Transverse colon (tissue), 4 donors: Measurements from ENCODE around the gene CAVIN1. TPM values are rescaled to one million over a fixed set of nuclear protein-coding genes. Genes with fewer than 3 reads are reported as not detected.

Experiments
- DNase-seq: peaks from one replicate; pipeline ENCODE4 v3.0.0-alpha.2; 2019
- H3K27ac ChIP-seq, 4 donors: fragments of 200-600 bp; sonication (generic); 2 replicates each; pipeline ENCODE4 v1.5.1; 2016 to 2018; ENCODE audit warnings: inconsistent platforms in 4 of 4
- H3K27me3 ChIP-seq: fragments of 200-600 bp; sonication (generic); 2 replicates; pipeline ENCODE4 v1.5.1; 2017; ENCODE audit warnings: inconsistent platforms
- H3K36me3 ChIP-seq, 4 donors: fragments of 200-600 bp; sonication (generic); 2 replicates each; pipeline ENCODE4 v1.5.1; 2017 to 2019; ENCODE audit warnings: inconsistent platforms in 4 of 4
- H3K4me1 ChIP-seq, 4 donors: fragments of 200-600 bp; sonication (generic); 2 replicates each; pipeline ENCODE4 v1.5.1; 2017 to 2020; ENCODE audit warnings: inconsistent platforms in 4 of 4
- H3K4me3 ChIP-seq, 4 donors: fragments of 200-600 bp; sonication (generic); 1 replicate in 1 of 4; 2 replicates in 3 of 4; pipeline versions ENCODE4 v1.5.1 to v1.6.1; 2017 to 2019; ENCODE audit warnings: inconsistent platforms in 4 of 4
- H3K9me3 ChIP-seq, 2 donors: fragments of 200-600 bp; sonication (generic); 2 replicates each; pipeline ENCODE4 v1.5.1; 2017 to 2019; ENCODE audit warnings: inconsistent platforms in 2 of 2
- CTCF ChIP-seq, 5 experiments: fragments of 200-600 bp in 3 of 5; fragments of 450-650 bp in 2 of 5; sonication (generic) in 3 of 5; IDR thresholded peaks; 1 replicate in 2 of 5; 2 replicates in 3 of 5; pipeline ENCODE4 v1.5.1; 2016 to 2017; ENCODE audit warnings: antibody characterized with exemption in 5 of 5, inconsistent platforms in 3 of 5, mild to moderate bottlenecking in 2 of 5, moderate library complexity in 1 of 5
- EP300 ChIP-seq: sonication (generic); formaldehyde crosslinking; IDR thresholded peaks from one replicate; pipeline ENCODE4 v1.6.1; 2017; ENCODE audit warnings: antibody characterized with exemption, low read depth
- POLR2A ChIP-seq: fragments of 450-650 bp; IDR thresholded peaks from one replicate; pipeline ENCODE4 v1.6.1; 2016; ENCODE audit warnings: antibody characterized with exemption, mild to moderate bottlenecking, moderate library complexity
- POLR2AphosphoS5 ChIP-seq, 3 donors: sonication (generic); formaldehyde crosslinking; IDR thresholded peaks; one replicate each; pipeline ENCODE4 v1.6.1; 2016; ENCODE audit warnings: antibody characterized with exemption in 3 of 3
- WGBS, 2 donors: methylation state at CpG; one replicate each; pipeline ENCODE4 v1.1.5; 2018; ENCODE audit warnings: low coverage in 1 of 2; 5-methylcytosine and 5-hydroxymethylcytosine counted together
- in situ Hi-C, 4 donors: fragments of 200-750 bp; cut with MboI; loops; one replicate each; pipeline versions ENCODE4 v1.15.0 to v1.15.1; 2017; ENCODE audit warnings: low sequenced_read_pairs in 3 of 4, low pct_ligation_motif_present in 1 of 4, low pct_unique_long_range_greater_than_20kb in 1 of 4
- intact Hi-C: fragments of 100-400 bp; cut with DNase I; formaldehyde crosslinking; loops from one replicate; pipeline ENCODE4 v1.15.1; 2023; ENCODE audit warnings: low total_unique reads
- total RNA-seq, 4 donors: library from RNA; depleted of rRNA; stranded (reverse); fragments of >200 nt; gene quantifications; one replicate each; pipeline ENCODE4 v1.1.0, GENCODE V29; 2016

Gene CAVIN1
- total RNA-seq, 4 donors from 2014 or later = 53.7 to 135 (median 69.2) TPM

- TF ChIP-seq EP300 = no peak
- TF ChIP-seq POLR2A = no peak
- TF ChIP-seq CTCF (IDR thresholded peaks at IDR 0.05) = no peak
- no peak for TF ChIP-seq POLR2AphosphoS5 (IDR thresholded peaks at IDR 0.05)
- intact Hi-C loops (no loop called here), in situ Hi-C loops (no loop called here)
- DNase-seq = no peak
- no peak overlapping the region for H3K4me3 ChIP-seq
- H3K9me3 ChIP-seq = no peaks in the 10 kb centered on the region
- peaks cover 18 to 72% (median 39%) of the 10 kb centered on the region in 4 donors for H3K4me1 ChIP-seq
- H3K36me3 ChIP-seq = no peaks in the 10 kb centered on the region
- H3K27ac ChIP-seq = no peak overlapping the region
- 83 to 84% methylated on average over 3 of the region's 3 CpGs for WGBS, 2 donors
- no peaks in the 10 kb centered on the region for H3K27me3 ChIP-seq
These were observed 42.1 kb downstream of the CAVIN1 start for GRCh38 chr17:42380935-42381334.

DNA sequence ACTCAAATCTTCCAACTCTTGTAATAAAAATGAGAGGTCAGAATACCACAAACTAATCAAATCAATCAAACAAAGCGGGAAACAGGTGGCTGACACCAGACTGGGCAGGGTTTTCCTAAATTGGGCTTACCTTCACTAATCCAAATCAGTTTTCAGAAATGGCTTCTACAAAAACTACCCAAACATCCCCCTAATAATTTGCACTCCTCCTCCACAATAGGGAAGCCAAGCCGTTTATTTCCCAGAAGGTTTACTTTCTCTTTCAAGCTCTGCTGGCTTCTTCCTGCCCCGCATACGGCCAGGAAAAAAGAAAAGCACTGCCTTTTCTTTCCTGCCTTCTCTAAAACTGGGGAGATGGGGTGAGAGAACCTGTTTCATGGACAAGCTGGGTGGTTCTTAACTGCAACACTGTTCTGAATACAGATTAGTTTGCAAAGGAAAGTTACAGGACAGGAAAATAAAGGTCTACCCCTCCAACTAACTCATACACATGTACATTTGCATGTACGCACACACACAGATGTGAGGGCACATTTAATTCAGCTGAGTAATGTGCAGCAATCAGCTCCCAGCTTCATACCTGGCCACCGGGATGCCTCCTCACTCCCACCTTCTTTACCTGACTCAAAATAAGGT lies 44.0 kb downstream of the CAVIN1 start:
- no peaks in the 10 kb centered on the region for H3K9me3 ChIP-seq
- WGBS, 2 donors = 3 to 10% methylated on average over 4 to 6 of the region's 6 CpGs
- peaks cover 17 to 67% (median 35%) of the 10 kb centered on the region in 4 donors for H3K4me1 ChIP-seq
- no peaks in the 10 kb centered on the region for H3K27me3 ChIP-seq
- TF ChIP-seq POLR2A (no peak), POLR2AphosphoS5 (IDR thresholded peaks at IDR 0.05) (peak in 1 of 3 donors; percentile 19)
- in situ Hi-C loops = no loop called here
- peak overlapping the region in 3 of 4 donors; percentile 18 to 42 (median 23) for H3K4me3 ChIP-seq
- H3K36me3 ChIP-seq = no peaks in the 10 kb centered on the region
- peak; percentile 29 for DNase-seq
- H3K27ac ChIP-seq = peak overlapping the region; percentile 75 to 87 (median 84)
- intact Hi-C loops = no loop called here

DNA sequence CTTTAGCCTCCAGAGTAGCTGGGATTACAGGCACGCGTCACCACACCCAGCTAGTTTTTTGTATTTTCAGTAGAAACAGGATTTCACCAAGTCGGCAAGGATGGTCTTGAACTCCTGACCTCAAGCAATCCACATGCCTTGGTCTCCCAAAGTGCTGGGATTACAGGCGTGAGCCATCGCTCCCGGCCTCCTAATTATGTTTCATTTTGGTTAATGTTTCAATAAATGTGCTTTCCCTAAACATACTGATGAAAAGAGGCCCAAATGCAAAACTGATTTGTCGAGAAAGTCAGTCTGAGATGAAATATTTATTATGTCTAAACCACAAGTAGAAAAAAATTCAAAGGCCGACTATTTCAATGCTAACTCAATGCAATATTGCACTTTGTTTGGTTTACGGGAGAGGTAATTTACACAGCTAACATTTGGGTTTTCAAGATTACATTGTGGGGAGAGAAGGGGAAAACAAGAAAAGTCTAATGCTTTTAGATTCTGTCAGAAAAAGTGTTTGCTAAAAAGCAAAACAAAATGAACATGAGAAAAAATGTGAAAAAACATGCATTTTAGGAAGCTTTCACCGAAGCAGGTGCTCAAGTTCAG lies 44.6 kb downstream of the CAVIN1 start:
- H3K27ac ChIP-seq = peak overlapping the region; percentile 75 to 87 (median 84)
- no peak for DNase-seq
- TF ChIP-seq POLR2A = no peak
- no peak for TF ChIP-seq EP300
- TF ChIP-seq POLR2AphosphoS5 (IDR thresholded peaks at IDR 0.05) = no peak
- TF ChIP-seq CTCF (IDR thresholded peaks at IDR 0.05) = no peak
- peaks cover 17 to 68% (median 35%) of the 10 kb centered on the region in 4 donors for H3K4me1 ChIP-seq
- H3K9me3 ChIP-seq = no peaks in the 10 kb centered on the region
- H3K36me3 ChIP-seq = no peaks in the 10 kb centered on the region
- intact Hi-C loops (no loop called here), in situ Hi-C loops (no loop called here)
- peak overlapping the region in 3 of 4 donors; percentile 18 to 42 (median 23) for H3K4me3 ChIP-seq
- H3K27me3 ChIP-seq = no peaks in the 10 kb centered on the region
- WGBS, 2 donors = 12 to 16% methylated on average over 8 to 10 of the region's 10 CpGs

DNA sequence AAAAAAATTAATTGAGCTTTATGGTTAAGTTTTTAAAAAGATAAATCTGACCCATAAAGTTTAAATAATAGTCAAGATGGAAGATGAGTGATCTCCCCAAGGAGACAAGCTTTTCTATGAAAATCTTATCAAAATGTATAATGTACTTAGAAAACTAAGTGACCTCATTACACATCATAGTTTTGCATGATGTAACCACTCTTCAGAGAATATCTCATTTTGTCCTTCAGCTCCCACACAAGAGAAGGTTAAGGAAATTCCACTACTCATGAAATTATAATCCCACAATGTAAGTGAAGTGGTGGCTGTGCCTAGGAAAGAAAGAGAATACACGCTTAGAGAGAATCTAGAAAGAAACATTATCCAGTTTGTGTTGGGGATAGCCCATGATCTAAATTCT lies 49.2 kb downstream of the CAVIN1 start:
- no peaks in the 10 kb centered on the region for H3K36me3 ChIP-seq
- no peak for DNase-seq
- no peak overlapping the region for H3K27ac ChIP-seq
- 75 to 96% methylated on average over 1 of the region's 1 CpG for WGBS, 2 donors
- H3K4me3 ChIP-seq = no peak overlapping the region
- in situ Hi-C loops (no loop called here), intact Hi-C loops (no loop called here)
- H3K4me1 ChIP-seq = peaks cover 9 to 39% (median 17%) of the 10 kb centered on the region in 4 donors
- no peaks in the 10 kb centered on the region for H3K27me3 ChIP-seq
- H3K9me3 ChIP-seq = no peaks in the 10 kb centered on the region
- TF ChIP-seq POLR2AphosphoS5 (IDR thresholded peaks at IDR 0.05) (no peak), EP300 (no peak), CTCF (IDR thresholded peaks at IDR 0.05) (no peak), POLR2A (no peak)
